HUES64 (cell line): Measurements from ENCODE around the gene SMIM44.

Experiments
- H3K27ac ChIP-seq: 2 replicates; pipeline ENCODE4 v1.7.0; 2013; ENCODE audit warnings: low read depth, low read length, inconsistent platforms
- H3K27me3 ChIP-seq: 2 replicates; pipeline ENCODE4 v1.6.1; 2013; ENCODE audit warnings: mild to moderate bottlenecking, low read length; ENCODE audit not compliant: insufficient read depth
- H3K36me3 ChIP-seq: 2 replicates; pipeline ENCODE4 v1.6.1; 2013; ENCODE audit warnings: mild to moderate bottlenecking, low read length; ENCODE audit not compliant: insufficient read depth
- H3K4me1 ChIP-seq: 2 replicates; pipeline ENCODE4 v1.6.1; 2013; ENCODE audit warnings: mild to moderate bottlenecking, low read length, moderate library complexity; ENCODE audit not compliant: insufficient read depth
- H3K4me3 ChIP-seq: 2 replicates; pipeline ENCODE4 v1.5.1; 2013; ENCODE audit warnings: mild to moderate bottlenecking, low read length, moderate library complexity
- H3K9ac ChIP-seq: 2 replicates; pipeline ENCODE4 v1.6.1; 2013; ENCODE audit warnings: mild to moderate bottlenecking, low read depth, low read length
- H3K9me3 ChIP-seq: 2 replicates; pipeline ENCODE4 v1.6.1; 2013; ENCODE audit warnings: low read depth, low read length; ENCODE audit not compliant: insufficient read depth
- WGBS: fragments of 150-250, 120-280 bp; methylation state at CpG from one replicate; pipeline ENCODE4 v1.1.7; 2013; ENCODE audit warnings: missing lambda C conversion rate; 5-methylcytosine and 5-hydroxymethylcytosine counted together

SMIM44 gene

GRCh38 chr19:3516675-3517207 is 33.5 kb upstream of the SMIM44 start:
- peaks cover 19% of the 10 kb centered on the region for H3K4me1 ChIP-seq

DNA sequence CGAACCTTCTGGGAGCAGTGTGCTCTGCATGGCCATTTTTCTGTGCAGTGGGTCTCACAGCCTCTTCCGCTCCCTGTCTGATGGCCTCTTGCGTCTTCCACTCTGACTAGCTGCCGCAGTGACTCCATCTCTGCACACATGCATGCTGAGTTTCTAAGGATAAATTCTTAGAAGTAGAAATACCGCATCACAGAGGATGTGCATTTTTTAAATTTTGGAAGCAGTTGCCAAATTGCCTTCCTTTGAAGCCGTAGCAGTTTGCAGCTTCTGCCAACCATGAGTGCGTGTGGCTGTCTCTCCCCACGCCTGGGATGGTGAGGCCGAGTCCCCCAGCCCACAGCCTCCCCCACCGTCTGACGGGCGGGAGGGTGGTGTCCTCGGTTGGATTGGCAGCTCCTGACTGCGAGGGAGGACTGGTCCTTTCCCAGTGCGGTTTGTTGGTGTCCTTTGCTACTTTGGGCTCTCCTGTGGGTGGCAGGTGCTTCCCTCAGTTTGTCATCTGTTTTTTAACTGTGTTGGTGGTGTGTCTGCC is 32.7 kb upstream of the SMIM44 start:
- no peak overlapping the region for H3K27ac ChIP-seq
- peaks cover 4% of the 10 kb centered on the region; the same call in 1 of the 2 replicates for H3K36me3 ChIP-seq

More at GRCh38 chr19:3516675-3517207, 33.5 kb upstream of the SMIM44 start:
- WGBS, result 92% methylated on average over 15 of the region's 15 CpGs
- H3K27me3 ChIP-seq, result no peaks in the 10 kb centered on the region
- H3K4me3 ChIP-seq, result no peak overlapping the region
- no peak overlapping the region for H3K27ac ChIP-seq
- no peak overlapping the region for H3K9ac ChIP-seq
- peaks cover 4% of the 10 kb centered on the region; the same call in 1 of the 2 replicates for H3K36me3 ChIP-seq
- no peaks in the 10 kb centered on the region for H3K9me3 ChIP-seq

GRCh38 chr19:3514930-3515329 is 31.7 kb upstream of the SMIM44 start:
- no peak overlapping the region for H3K27ac ChIP-seq
- no peaks in the 10 kb centered on the region for H3K27me3 ChIP-seq
- peaks cover 19% of the 10 kb centered on the region for H3K4me1 ChIP-seq
- H3K9me3 ChIP-seq, result no peaks in the 10 kb centered on the region
- H3K4me3 ChIP-seq, result no peak overlapping the region
- WGBS, result 89% methylated on average over 12 of the region's 12 CpGs
- 0 out of 2 replicates have a peak, but pooled peaks cover 8% of the 10 kb centered on the region for H3K36me3 ChIP-seq
- H3K9ac ChIP-seq, result no peak overlapping the region

More for the DNA sequence above, 32.7 kb upstream of the SMIM44 start:
- Histone ChIP-seq H3K9me3 (no peaks in the 10 kb centered on the region), H3K4me1 (peaks cover 19% of the 10 kb centered on the region), H3K4me3 (no peak overlapping the region), H3K27me3 (no peaks in the 10 kb centered on the region), H3K9ac (no peak overlapping the region)
- WGBS, result 89% methylated on average over 15 of the region's 15 CpGs

DNA sequence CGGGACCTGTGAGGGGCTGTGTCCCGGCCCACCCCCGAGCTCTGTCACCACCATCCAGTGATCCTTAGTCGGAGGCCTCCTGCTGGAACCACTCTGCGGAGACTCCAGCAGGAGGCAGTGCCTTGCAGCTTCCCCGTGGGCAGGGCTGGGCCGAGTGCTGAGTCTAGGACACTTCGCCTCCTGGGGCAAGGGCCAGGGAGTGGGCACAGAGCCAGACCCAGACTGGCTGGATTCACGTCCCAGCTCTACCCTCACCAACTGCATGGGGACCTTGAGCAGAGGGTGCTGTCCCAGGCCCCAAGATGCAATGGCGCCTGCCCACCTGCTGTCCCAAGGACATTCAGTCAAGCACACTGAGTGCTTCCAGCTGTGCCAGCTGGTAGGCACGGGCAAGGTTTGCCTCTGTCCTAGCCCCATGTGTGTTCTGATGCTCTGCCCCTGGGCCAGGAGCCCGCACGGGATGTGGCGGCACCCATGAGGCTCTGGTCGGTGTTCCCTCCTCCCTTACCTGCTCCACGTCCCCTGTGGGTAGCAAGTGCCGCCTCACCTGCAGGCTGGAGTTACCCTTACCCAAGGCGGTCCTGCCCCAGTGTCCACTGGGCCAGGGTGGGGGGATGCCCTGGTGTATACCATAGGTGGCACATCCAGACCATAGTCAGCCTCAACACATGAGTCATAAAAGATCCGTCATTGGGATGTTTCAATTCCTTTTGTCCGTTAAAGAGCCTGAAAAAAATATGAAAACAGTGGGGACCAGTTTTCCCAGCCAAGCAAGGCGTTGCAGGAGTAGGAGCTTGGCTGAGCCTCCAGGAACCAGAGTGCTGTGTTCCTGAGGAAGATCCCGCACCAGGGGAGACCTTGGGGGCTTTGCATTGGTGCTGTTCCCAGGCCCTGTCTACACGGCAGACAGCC is 30.2 kb upstream of the SMIM44 start:
- Histone ChIP-seq H3K36me3 (peaks cover 19% of the 10 kb centered on the region; the same call in 1 of the 2 replicates), H3K9me3 (no peaks in the 10 kb centered on the region), H3K27me3 (no peaks in the 10 kb centered on the region)

GRCh38 chr19:3512562-3513228 is 29.5 kb upstream of the SMIM44 start:
- H3K4me3 ChIP-seq, result no peak overlapping the region
- H3K36me3 ChIP-seq, result peaks cover 19% of the 10 kb centered on the region; the same call in 1 of the 2 replicates
- H3K27ac ChIP-seq, result no peak overlapping the region
- WGBS, result 92% methylated on average over 17 of the region's 17 CpGs
- no peak overlapping the region for H3K9ac ChIP-seq
- no peaks in the 10 kb centered on the region for H3K27me3 ChIP-seq
- 0 out of 2 replicates have a peak, but pooled peaks cover 1% of the 10 kb centered on the region for H3K4me1 ChIP-seq
- H3K9me3 ChIP-seq, result no peaks in the 10 kb centered on the region

More for the DNA sequence above, 30.2 kb upstream of the SMIM44 start:
- H3K27ac ChIP-seq, result no peak overlapping the region
- H3K9ac ChIP-seq, result no peak overlapping the region; the same call in 1 of the 2 replicates
- H3K4me1 ChIP-seq, result peaks cover 8% of the 10 kb centered on the region
- 93% methylated on average over 23 of the region's 23 CpGs for WGBS
- no peak overlapping the region for H3K4me3 ChIP-seq

GRCh38 chr19:3511506-3512251 is 28.4 kb upstream of the SMIM44 start:
- peaks cover 19% of the 10 kb centered on the region; the same call in 1 of the 2 replicates for H3K36me3 ChIP-seq
- no peaks in the 10 kb centered on the region for H3K27me3 ChIP-seq
- no peak overlapping the region for H3K27ac ChIP-seq
- 95% methylated on average over 26 of the region's 26 CpGs for WGBS
- H3K4me1 ChIP-seq, result peaks cover 2% of the 10 kb centered on the region; the same call in 1 of the 2 replicates
- H3K4me3 ChIP-seq, result no peak overlapping the region
- H3K9ac ChIP-seq, result no peak overlapping the region
- no peaks in the 10 kb centered on the region for H3K9me3 ChIP-seq

DNA sequence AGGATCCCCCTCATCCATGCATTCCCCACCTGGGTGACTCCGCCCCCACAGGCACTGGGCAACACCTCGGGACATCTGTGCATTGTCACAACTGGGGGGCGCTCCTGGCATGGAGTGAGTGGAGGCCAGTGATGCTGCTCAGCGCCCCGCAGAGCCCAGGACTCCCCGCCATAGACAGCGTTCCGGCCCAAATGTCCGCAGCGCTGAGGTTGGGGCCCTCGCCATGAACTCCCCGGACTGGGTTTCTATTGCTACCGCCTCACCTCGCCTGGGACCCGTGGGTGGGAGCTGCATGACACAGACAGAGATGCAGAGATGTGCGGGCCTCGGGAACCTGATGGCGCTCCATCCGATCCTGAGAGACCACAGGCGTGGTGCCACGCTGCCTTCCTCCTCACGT is 27.5 kb upstream of the SMIM44 start:
- H3K4me3 ChIP-seq, result no peak overlapping the region
- peaks cover 2% of the 10 kb centered on the region; the same call in 1 of the 2 replicates for H3K4me1 ChIP-seq
- no peak overlapping the region for H3K9ac ChIP-seq
- 94% methylated on average over 22 of the region's 22 CpGs for WGBS
- no peaks in the 10 kb centered on the region for H3K9me3 ChIP-seq
- H3K36me3 ChIP-seq, result peaks cover 19% of the 10 kb centered on the region; the same call in 1 of the 2 replicates
- H3K27me3 ChIP-seq, result no peaks in the 10 kb centered on the region
- H3K27ac ChIP-seq, result no peak overlapping the region

- Histone ChIP-seq H3K4me3 (no peak overlapping the region), H3K4me1 (peaks cover 2% of the 10 kb centered on the region; the same call in 1 of the 2 replicates), H3K9me3 (no peaks in the 10 kb centered on the region), H3K9ac (no peak overlapping the region), H3K36me3 (peaks cover 19% of the 10 kb centered on the region; the same call in 1 of the 2 replicates), H3K27ac (no peak overlapping the region), H3K27me3 (no peaks in the 10 kb centered on the region)
- 94% methylated on average over 15 of the region's 15 CpGs for WGBS
These were observed 26.3 kb upstream of the SMIM44 start for GRCh38 chr19:3509566-3509989.

GRCh38 chr19:3508771-3509535 is 25.7 kb upstream of the SMIM44 start:
- Histone ChIP-seq H3K9me3 (no peaks in the 10 kb centered on the region), H3K27ac (no peak overlapping the region), H3K4me3 (no peak overlapping the region), H3K9ac (no peak overlapping the region), H3K36me3 (peaks cover 19% of the 10 kb centered on the region; the same call in 1 of the 2 replicates), H3K27me3 (no peaks in the 10 kb centered on the region), H3K4me1 (peaks cover 2% of the 10 kb centered on the region; the same call in 1 of the 2 replicates)
- WGBS, result 95% methylated on average over 23 of the region's 23 CpGs
